Central memory CD8-positive, alpha-beta T cell (primary cell): Measurements from ENCODE around the gene ARHGEF7.

Source experiments
- ATAC-seq: fragments of 150-1000 bp; cut with Tn5 transposase; replicated peaks from 2 replicates; pipeline ENCODE4 v1.10.0; 2022; ENCODE audit warnings: mild to moderate bottlenecking, moderate FRiP score, moderate number of reproducible peaks; ENCODE audit not compliant: poor library complexity, severe bottlenecking; ENCODE audit errors: extremely low read depth
- DNase-seq, 2 donors: peaks; one replicate each; pipeline ENCODE4 v3.0.0; 2021; ENCODE audit warnings: low spot score in 2 of 2
- H3K27ac Mint-ChIP-seq: one replicate; pipeline ENCODE4 v1.8.0; 2022; ENCODE audit warnings: low read depth, mild to moderate bottlenecking, moderate library complexity, mixed read lengths
- H3K27me3 Mint-ChIP-seq: one replicate; pipeline ENCODE4 v1.8.0; 2022; ENCODE audit warnings: mixed read lengths
- H3K36me3 Mint-ChIP-seq: one replicate; pipeline ENCODE4 v1.8.0; 2022; ENCODE audit warnings: mild to moderate bottlenecking, moderate library complexity, mixed read lengths; ENCODE audit not compliant: insufficient read depth
- H3K4me1 Mint-ChIP-seq: one replicate; pipeline ENCODE4 v1.8.0; 2022; ENCODE audit warnings: mixed read lengths
- H3K4me3 Mint-ChIP-seq: one replicate; pipeline ENCODE4 v1.8.0; 2022; ENCODE audit warnings: mild to moderate bottlenecking, moderate library complexity, mixed read lengths
- H3K9me3 Mint-ChIP-seq: one replicate; pipeline ENCODE4 v1.8.0; 2022; ENCODE audit warnings: mixed read lengths

ARHGEF7 gene

GRCh38 chr13:111314852-111315251 lies 199.7 kb downstream of the ARHGEF7 start:
- ATAC-seq (no peak), DNase-seq (no peak)
- Mint-ChIP-seq H3K36me3 (peaks cover 5% of the 10 kb centered on the region), H3K27me3 (no peaks in the 10 kb centered on the region), H3K27ac (no peak overlapping the region), H3K9me3 (peaks cover 8% of the 10 kb centered on the region), H3K4me1 (peaks cover 7% of the 10 kb centered on the region), H3K4me3 (no peak overlapping the region)

GRCh38 chr13:111315347-111315995 lies 200.4 kb downstream of the ARHGEF7 start:
- Mint-ChIP-seq H3K36me3 (peaks cover 5% of the 10 kb centered on the region), H3K4me3 (no peak overlapping the region), H3K9me3 (peaks cover 2% of the 10 kb centered on the region), H3K4me1 (peaks cover under 1% of the 10 kb centered on the region), H3K27me3 (no peaks in the 10 kb centered on the region), H3K27ac (no peak overlapping the region)
- DNase-seq (no peak), ATAC-seq (no peak)

- Mint-ChIP-seq H3K4me3 (no peak overlapping the region), H3K4me1 (no peaks in the 10 kb centered on the region), H3K36me3 (peaks cover 5% of the 10 kb centered on the region), H3K27me3 (no peaks in the 10 kb centered on the region), H3K9me3 (no peaks in the 10 kb centered on the region), H3K27ac (no peak overlapping the region)
- no peak for ATAC-seq
- no peak for DNase-seq
Measured at GRCh38 chr13:111316161-111316730, 201.1 kb downstream of the ARHGEF7 start.

GRCh38 chr13:111317042-111317550 lies 202.0 kb downstream of the ARHGEF7 start:
- no peaks in the 10 kb centered on the region for H3K27me3 Mint-ChIP-seq
- no peaks in the 10 kb centered on the region for H3K9me3 Mint-ChIP-seq
- no peak overlapping the region for H3K4me3 Mint-ChIP-seq
- H3K4me1 Mint-ChIP-seq: no peaks in the 10 kb centered on the region
- H3K36me3 Mint-ChIP-seq: peaks cover 8% of the 10 kb centered on the region
- H3K27ac Mint-ChIP-seq: no peak overlapping the region
- no peak for DNase-seq
- ATAC-seq: no peak

GRCh38 chr13:111317571-111318345 lies 202.6 kb downstream of the ARHGEF7 start:
- ATAC-seq (no peak), DNase-seq (no peak)
- Mint-ChIP-seq H3K36me3 (peaks cover 8% of the 10 kb centered on the region), H3K9me3 (no peaks in the 10 kb centered on the region), H3K4me3 (no peak overlapping the region), H3K27ac (no peak overlapping the region), H3K27me3 (peaks cover 1% of the 10 kb centered on the region), H3K4me1 (no peaks in the 10 kb centered on the region)

- DNase-seq (no peak), ATAC-seq (no peak)
- Mint-ChIP-seq H3K27me3 (peaks cover 7% of the 10 kb centered on the region), H3K4me1 (no peaks in the 10 kb centered on the region), H3K36me3 (peaks cover 8% of the 10 kb centered on the region), H3K4me3 (no peak overlapping the region), H3K9me3 (no peaks in the 10 kb centered on the region), H3K27ac (no peak overlapping the region)
Measured at GRCh38 chr13:111318386-111318785, 203.3 kb downstream of the ARHGEF7 start.

GRCh38 chr13:111319521-111319920 lies 204.4 kb downstream of the ARHGEF7 start:
- Mint-ChIP-seq H3K36me3 (peaks cover 8% of the 10 kb centered on the region), H3K4me3 (no peak overlapping the region), H3K4me1 (peaks cover 8% of the 10 kb centered on the region), H3K27me3 (peaks cover 19% of the 10 kb centered on the region), H3K27ac (no peak overlapping the region), H3K9me3 (no peaks in the 10 kb centered on the region)
- DNase-seq: no peak
- no peak for ATAC-seq

- H3K27me3 Mint-ChIP-seq: peaks cover 21% of the 10 kb centered on the region
- ATAC-seq: no peak
- no peak within 1 kb of the TSS for H3K4me3 Mint-ChIP-seq
- peaks cover 8% of the 10 kb centered on the region for H3K4me1 Mint-ChIP-seq
- no peak for DNase-seq
- H3K9me3 Mint-ChIP-seq: no peaks in the 10 kb centered on the region
- H3K27ac Mint-ChIP-seq: no peak within 1 kb of the TSS
- peaks cover 9% of the 10 kb centered on the region for H3K36me3 Mint-ChIP-seq
Measured at GRCh38 chr13:111319998-111320911, 205.1 kb downstream of the ARHGEF7 start, which contains the start of gene TEX29. TEX29 (plus strand) TSS chr13:111320642; CDS start chr13:111320891, 249 bp downstream.

- Mint-ChIP-seq H3K36me3 (peaks cover 8% of the 10 kb centered on the region), H3K4me3 (no peak overlapping the region), H3K9me3 (no peaks in the 10 kb centered on the region), H3K27me3 (peaks cover 28% of the 10 kb centered on the region), H3K27ac (no peak overlapping the region), H3K4me1 (peaks cover 8% of the 10 kb centered on the region)
- DNase-seq: no peak
- ATAC-seq: no peak
Measured at GRCh38 chr13:111322001-111322915, 207.1 kb downstream of the ARHGEF7 start.

GRCh38 chr13:111322916-111323331 lies 207.8 kb downstream of the ARHGEF7 start:
- Mint-ChIP-seq H3K9me3 (no peaks in the 10 kb centered on the region), H3K27ac (no peak overlapping the region), H3K4me3 (no peak overlapping the region), H3K27me3 (peaks cover 33% of the 10 kb centered on the region), H3K4me1 (peaks cover 8% of the 10 kb centered on the region), H3K36me3 (peaks cover 8% of the 10 kb centered on the region)
- ATAC-seq: no peak
- DNase-seq: no peak

- ATAC-seq (no peak), DNase-seq (no peak)
- H3K9me3 Mint-ChIP-seq: no peaks in the 10 kb centered on the region
- H3K4me3 Mint-ChIP-seq: no peak overlapping the region
- peaks cover 38% of the 10 kb centered on the region for H3K27me3 Mint-ChIP-seq
- H3K4me1 Mint-ChIP-seq: peaks cover 8% of the 10 kb centered on the region
- peaks cover 8% of the 10 kb centered on the region for H3K36me3 Mint-ChIP-seq
- H3K27ac Mint-ChIP-seq: no peak overlapping the region
Measured at GRCh38 chr13:111323549-111323948, 208.4 kb downstream of the ARHGEF7 start.
